KMS-11 (cell line): Measurements from ENCODE around the gene ZDHHC8.

Experiments used
- H2AFZ ChIP-seq: fragments of 200-600 bp; sonication (generic); 2 replicates; pipeline ENCODE4 v1.6.1; 2016; ENCODE audit warnings: antibody characterized with exemption, mixed run types, low read depth
- H3K27ac ChIP-seq: fragments of 200-600 bp; sonication (generic); 2 replicates; pipeline ENCODE4 v1.6.1; 2016; ENCODE audit warnings: mild to moderate bottlenecking, mixed run types
- H3K27me3 ChIP-seq: fragments of 200-600 bp; sonication (generic); 2 replicates; pipeline ENCODE4 v1.6.1; 2017; ENCODE audit warnings: mild to moderate bottlenecking, low read depth, mixed run types, moderate library complexity; ENCODE audit not compliant: insufficient read depth
- H3K36me3 ChIP-seq: fragments of 200-600 bp; sonication (generic); 2 replicates; pipeline ENCODE4 v1.6.1; 2017; ENCODE audit warnings: mild to moderate bottlenecking, mixed run types; ENCODE audit not compliant: insufficient read depth
- H3K4me1 ChIP-seq: fragments of 200-600 bp; sonication (generic); 2 replicates; pipeline ENCODE4 v1.6.1; 2016; ENCODE audit warnings: mild to moderate bottlenecking, low read depth, mixed run types; ENCODE audit not compliant: poor library complexity, severe bottlenecking
- H3K4me2 ChIP-seq: fragments of 200-600 bp; sonication (generic); 2 replicates; pipeline ENCODE4 v1.7.0; 2016; ENCODE audit warnings: mild to moderate bottlenecking, mixed run types
- H3K4me3 ChIP-seq: fragments of 200-600 bp; sonication (generic); IDR thresholded peaks from 2 replicates; pipeline ENCODE4 v1.6.1; 2017; ENCODE audit warnings: low read depth, low read length, mixed read lengths; ENCODE audit not compliant: insufficient read depth
- H3K79me2 ChIP-seq: fragments of 200-600 bp; sonication (generic); 2 replicates; pipeline ENCODE4 v1.6.1; 2016; ENCODE audit warnings: low read depth, mixed run types; ENCODE audit not compliant: insufficient read depth
- H3K9ac ChIP-seq: fragments of 200-600 bp; sonication (generic); 2 replicates; pipeline ENCODE4 v1.6.1; 2016; ENCODE audit warnings: mild to moderate bottlenecking, mixed run types
- H4K20me1 ChIP-seq: fragments of 200-600 bp; sonication (generic); 2 replicates; pipeline ENCODE4 v1.6.1; 2016; ENCODE audit warnings: mild to moderate bottlenecking, mixed run types; ENCODE audit not compliant: insufficient read depth
- TF ChIP-seq, protein P1 (sequence below): fragments of 200-600 bp; sonication (generic); conservative IDR thresholded peaks from 2 replicates; pipeline ENCODE4 v1.6.1; 2017; ENCODE audit warnings: low read depth, mild to moderate bottlenecking, antibody characterized with exemption, low read length, moderate library complexity, mixed read lengths

ZDHHC8 gene

DNA sequence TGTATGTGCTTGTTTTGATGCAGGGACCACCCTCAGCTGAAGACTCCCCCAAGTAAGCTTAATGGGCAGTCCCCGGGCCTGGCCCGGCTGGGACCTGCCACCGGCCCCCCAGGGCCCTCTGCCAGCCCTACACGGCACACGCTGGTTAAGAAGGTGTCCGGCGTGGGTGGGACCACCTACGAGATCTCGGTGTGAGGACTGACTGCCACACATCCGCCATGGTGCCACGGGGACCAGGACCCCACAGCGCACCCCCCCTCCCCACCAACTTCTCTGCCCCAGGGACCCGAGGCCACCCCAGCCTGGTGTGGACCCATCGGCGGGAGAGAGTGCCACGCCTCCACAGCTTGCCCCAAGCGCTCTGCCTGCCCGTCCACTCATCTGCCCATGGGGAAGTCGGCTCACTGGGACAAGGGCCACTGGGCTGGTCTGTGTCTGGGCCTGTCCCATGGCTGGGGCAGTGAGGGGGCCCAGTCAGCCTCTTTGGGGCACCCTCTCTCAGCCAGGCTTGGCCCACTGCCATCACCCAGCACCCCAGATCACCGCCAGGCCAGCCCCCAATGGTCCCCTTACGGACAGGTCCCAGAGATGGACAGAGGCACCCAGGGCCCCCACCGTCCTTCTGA is 13.7 kb downstream of the ZDHHC8 start:
- H3K27ac ChIP-seq, result no peak overlapping the region
- TF ChIP-seq, protein P1, sequence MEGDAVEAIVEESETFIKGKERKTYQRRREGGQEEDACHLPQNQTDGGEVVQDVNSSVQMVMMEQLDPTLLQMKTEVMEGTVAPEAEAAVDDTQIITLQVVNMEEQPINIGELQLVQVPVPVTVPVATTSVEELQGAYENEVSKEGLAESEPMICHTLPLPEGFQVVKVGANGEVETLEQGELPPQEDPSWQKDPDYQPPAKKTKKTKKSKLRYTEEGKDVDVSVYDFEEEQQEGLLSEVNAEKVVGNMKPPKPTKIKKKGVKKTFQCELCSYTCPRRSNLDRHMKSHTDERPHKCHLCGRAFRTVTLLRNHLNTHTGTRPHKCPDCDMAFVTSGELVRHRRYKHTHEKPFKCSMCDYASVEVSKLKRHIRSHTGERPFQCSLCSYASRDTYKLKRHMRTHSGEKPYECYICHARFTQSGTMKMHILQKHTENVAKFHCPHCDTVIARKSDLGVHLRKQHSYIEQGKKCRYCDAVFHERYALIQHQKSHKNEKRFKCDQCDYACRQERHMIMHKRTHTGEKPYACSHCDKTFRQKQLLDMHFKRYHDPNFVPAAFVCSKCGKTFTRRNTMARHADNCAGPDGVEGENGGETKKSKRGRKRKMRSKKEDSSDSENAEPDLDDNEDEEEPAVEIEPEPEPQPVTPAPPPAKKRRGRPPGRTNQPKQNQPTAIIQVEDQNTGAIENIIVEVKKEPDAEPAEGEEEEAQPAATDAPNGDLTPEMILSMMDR, result no peak
- no peaks in the 10 kb centered on the region for H3K79me2 ChIP-seq
- H3K4me1 ChIP-seq, result no peaks in the 10 kb centered on the region
- H3K4me2 ChIP-seq, result no peak overlapping the region
- no peaks in the 10 kb centered on the region for H4K20me1 ChIP-seq
- H3K36me3 ChIP-seq, result no peaks in the 10 kb centered on the region
- no peak overlapping the region for H3K4me3 ChIP-seq
- no peak overlapping the region for H2AFZ ChIP-seq
- H3K27me3 ChIP-seq, result no peaks in the 10 kb centered on the region
- no peak overlapping the region for H3K9ac ChIP-seq

DNA sequence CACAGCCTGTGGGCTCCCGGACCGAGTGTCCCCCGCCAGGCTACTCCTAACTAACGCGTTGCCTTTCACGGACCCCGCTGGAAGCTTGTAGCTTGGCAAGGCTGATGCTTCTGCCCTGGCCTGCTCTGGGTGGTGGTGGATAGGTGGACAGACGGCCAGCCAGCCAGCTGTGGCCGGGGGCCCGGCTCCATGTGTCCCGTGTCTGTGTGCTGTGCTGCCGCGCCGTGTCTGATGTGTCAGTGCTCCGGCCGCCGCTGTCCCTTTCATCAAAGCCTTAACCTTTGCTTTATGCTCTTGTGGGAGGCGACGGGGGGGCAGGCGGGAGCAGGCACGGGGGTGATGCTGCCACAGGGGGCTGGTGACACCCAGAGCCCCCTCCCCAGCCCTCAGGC is 14.2 kb downstream of the ZDHHC8 start:
- Histone ChIP-seq H2AFZ (no peak overlapping the region), H3K4me3 (no peak overlapping the region), H3K36me3 (no peaks in the 10 kb centered on the region), H3K9ac (no peak overlapping the region), H3K4me2 (no peak overlapping the region), H3K27ac (no peak overlapping the region), H3K79me2 (no peaks in the 10 kb centered on the region), H4K20me1 (no peaks in the 10 kb centered on the region), H3K4me1 (no peaks in the 10 kb centered on the region), H3K27me3 (no peaks in the 10 kb centered on the region)
- TF ChIP-seq, protein P1, result no peak

DNA sequence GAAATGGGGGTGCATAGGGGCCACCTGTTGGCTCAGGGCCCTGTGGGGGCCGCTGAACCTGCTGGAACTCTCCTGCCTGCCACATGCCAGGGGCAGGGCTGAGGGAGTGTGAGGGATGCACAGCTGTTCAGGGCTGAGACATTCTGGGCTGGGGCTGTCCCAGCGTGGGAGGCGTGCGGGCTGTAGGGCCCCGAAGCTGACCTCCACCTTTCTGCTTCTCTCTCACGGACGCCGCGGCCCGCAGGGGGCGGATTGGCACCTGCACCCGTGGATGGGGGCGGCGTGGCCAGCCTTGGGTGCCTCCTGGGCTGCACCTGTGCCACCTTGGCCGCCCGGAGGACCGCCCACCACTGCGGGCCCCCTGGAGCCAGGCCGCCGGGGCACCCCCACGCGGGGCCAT is 15.2 kb downstream of the ZDHHC8 start:
- H3K27ac ChIP-seq, result no peak overlapping the region
- no peak overlapping the region for H3K4me3 ChIP-seq
- H4K20me1 ChIP-seq, result no peaks in the 10 kb centered on the region
- no peaks in the 10 kb centered on the region for H3K4me1 ChIP-seq
- TF ChIP-seq, protein P1, result no peak
- H3K27me3 ChIP-seq, result no peaks in the 10 kb centered on the region
- no peaks in the 10 kb centered on the region for H3K79me2 ChIP-seq
- no peak overlapping the region for H3K9ac ChIP-seq
- H3K36me3 ChIP-seq, result no peaks in the 10 kb centered on the region
- no peak overlapping the region for H3K4me2 ChIP-seq
- no peak overlapping the region for H2AFZ ChIP-seq

DNA sequence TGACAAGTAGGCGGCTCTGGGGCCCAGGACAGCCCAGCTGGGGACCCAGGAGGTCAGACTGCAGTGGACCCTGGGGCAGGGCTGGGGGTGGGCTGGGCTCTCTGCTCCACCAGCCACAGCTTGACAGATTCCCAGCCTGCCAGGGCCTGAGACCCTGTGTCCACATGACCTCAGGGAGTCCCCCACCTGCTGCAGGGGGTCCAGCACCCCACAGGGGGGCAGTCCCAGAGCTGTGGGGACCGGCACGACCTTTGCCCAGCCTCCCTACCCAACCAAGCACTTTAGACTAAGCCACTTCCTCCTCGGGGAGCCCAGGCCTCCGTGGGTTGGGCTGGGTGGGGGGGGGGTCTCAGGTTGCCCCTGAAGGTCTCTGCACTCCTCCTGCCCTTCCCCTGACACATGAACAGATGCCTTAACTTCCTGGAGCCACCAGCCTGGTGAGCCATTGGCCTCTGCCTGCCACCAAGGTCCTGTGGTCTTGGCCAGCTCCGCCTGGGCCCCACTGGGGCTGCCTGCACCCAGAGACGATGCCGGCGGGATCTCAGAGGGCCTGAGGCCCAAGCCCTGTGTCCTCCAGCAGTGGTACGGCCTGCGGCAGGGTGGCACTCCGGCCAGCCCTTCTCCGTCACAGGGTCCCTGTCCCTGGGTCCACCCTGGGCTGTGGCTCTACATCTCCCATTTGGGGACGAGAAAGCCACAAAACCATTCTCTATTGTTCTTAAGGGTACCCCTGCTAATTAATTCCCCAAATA is 15.8 kb downstream of the ZDHHC8 start:
- Histone ChIP-seq H3K4me1 (no peaks in the 10 kb centered on the region), H3K27ac (no peak overlapping the region), H3K79me2 (no peaks in the 10 kb centered on the region), H3K4me2 (no peak overlapping the region), H4K20me1 (no peaks in the 10 kb centered on the region), H2AFZ (no peak overlapping the region), H3K4me3 (no peak overlapping the region), H3K27me3 (peaks cover 3% of the 10 kb centered on the region; the same call in 1 of the 2 replicates), H3K36me3 (no peaks in the 10 kb centered on the region), H3K9ac (no peak overlapping the region)
- TF ChIP-seq, protein P1, result no peak
